ENCODE measurements around the gene MBD3L3. TPM values are rescaled to one million over a fixed set of nuclear protein-coding genes. Genes with fewer than 3 reads are reported as not detected.
A peak's percentile ranks its signal among the peaks of the same experiment; 100 is the strongest.

MBD3L3 gene
- total and polyA plus RNA-seq, 2 experiments from 2014 or later: not detected

- TF ChIP-seq POLR2AphosphoS5 (IDR thresholded peaks at IDR 0.05; ENCODE audit: low read depth): no peak
Observed at GRCh38 chr19:7074705-7075282, 16.3 kb upstream of the MBD3L3 start (continued).

GRCh38 chr19:7072541-7072940 is 14.1 kb upstream of the MBD3L3 start:
- Histone ChIP-seq H3F3A (replicated peaks; ENCODE audit: low read depth) (no peaks in the 10 kb centered on the region), H3K9me2 (ENCODE audit: insufficient read depth) (no peaks in the 10 kb centered on the region), H3K4me3 (no peak overlapping the region), H2AFZ (no peak overlapping the region), H3K27me3 (ENCODE audit: insufficient read depth) (no peaks in the 10 kb centered on the region), H3K79me2 (replicated peaks; ENCODE audit: insufficient read depth) (peaks cover 12% of the 10 kb centered on the region; the same call in 1 of the 2 replicates), H3K27ac (ENCODE audit: low read depth) (no peak overlapping the region), H4K20me1 (replicated peaks; ENCODE audit: insufficient read depth) (no peaks in the 10 kb centered on the region), H3K4me1 (ENCODE audit: insufficient read depth) (no peaks in the 10 kb centered on the region), H3K36me3 (ENCODE audit: insufficient read depth) (peaks cover 22% of the 10 kb centered on the region), H3K4me2 (no peak overlapping the region)
- peak overlapping the region; percentile 43; the same call in 1 of the 3 replicates for H3K4me3 Mint-ChIP-seq
- TF ChIP-seq JUNB (IDR thresholded peaks at IDR 0.05; ENCODE audit: unreplicated experiment): no peak
- TF ChIP-seq CTCF (conservative IDR thresholded peaks at IDR 0.05; ENCODE audit: low read depth in 2 of 2): no peak
- no peak for TF ChIP-seq EZH2 (IDR thresholded peaks at IDR 0.05; ENCODE audit: low read depth, unreplicated experiment)
- no peak for TF ChIP-seq ZNF462 (CRISPR knock-in tag; IDR thresholded peaks at IDR 0.05)
- TF ChIP-seq ZNF331 (CRISPR knock-in tag; IDR thresholded peaks at IDR 0.05; ENCODE audit: low read depth): no peak
- no peak for TF ChIP-seq NANOG (IDR thresholded peaks at IDR 0.05; ENCODE audit: borderline replicate concordance)
- TF ChIP-seq CREB1 (CRISPR knock-in tag; IDR thresholded peaks at IDR 0.05; ENCODE audit: low read depth): no peak
- TF ChIP-seq POLR2AphosphoS5 (IDR thresholded peaks at IDR 0.05; ENCODE audit: low read depth): no peak
- TF ChIP-seq STAT1 (IDR thresholded peaks at IDR 0.05; ENCODE audit: unreplicated experiment): no peak
- TF ChIP-seq REST (IDR thresholded peaks at IDR 0.05; ENCODE audit: unreplicated experiment): no peak
- TF ChIP-seq EZH2phosphoT487 (IDR thresholded peaks at IDR 0.05; ENCODE audit: unreplicated experiment): no peak
- TF ChIP-seq ZNF114 (CRISPR knock-in tag; IDR thresholded peaks at IDR 0.05): no peak
- no peak for TF ChIP-seq ETS1 (IDR thresholded peaks at IDR 0.05)
- peaks cover 45% of the 10 kb centered on the region for H3K9me3 Mint-ChIP-seq
- DNase-seq (ENCODE audit: low spot score): no peak
- no peaks in the 10 kb centered on the region; the same call in 2 of the 3 replicates for H3K4me1 Mint-ChIP-seq
- no peak for ATAC-seq
- H3K27me3 Mint-ChIP-seq (ENCODE audit: insufficient read depth, low read depth, poor library complexity): peaks cover 12% of the 10 kb centered on the region
- no peak overlapping the region for H3K27ac Mint-ChIP-seq
- H3K36me3 Mint-ChIP-seq (ENCODE audit: low read depth): peaks cover 72% of the 10 kb centered on the region
